ENCODE results near the gene EXO5.
"Not testable (repeated sequence)": the region's sequence is repeated elsewhere in the genome, so short reads cannot be mapped to it uniquely, and the experiment has no call there.

The EXO5 gene

GRCh38 chr1:40553017-40553416, 44.5 kb downstream of the EXO5 start:
- no peak for DNase-seq (ENCODE audit: low read depth)
- no peak for TF ChIP-seq CTCF (conservative IDR thresholded peaks at IDR 0.05; ENCODE audit: low read length)
- no peak overlapping the region for H3K4me3 ChIP-seq (ENCODE audit: low read length)

GRCh38 chr1:40554807-40555206, 46.2 kb downstream of the EXO5 start:
- DNase-seq (ENCODE audit: low read depth); H3K4me3 ChIP-seq (ENCODE audit: low read length): not testable (repeated sequence)

- no peak for DNase-seq (ENCODE audit: low read depth)
- no peak for TF ChIP-seq CTCF (conservative IDR thresholded peaks at IDR 0.05; ENCODE audit: low read length)
- H3K4me3 ChIP-seq (ENCODE audit: low read length): no peak overlapping the region
These were observed 47.6 kb downstream of the EXO5 start for GRCh38 chr1:40556121-40556520.

GRCh38 chr1:40558241-40558640, 49.7 kb downstream of the EXO5 start:
- not testable (repeated sequence) for DNase-seq (ENCODE audit: low read depth); H3K4me3 ChIP-seq (ENCODE audit: low read length)

- no peak for DNase-seq (ENCODE audit: low read depth)
- H3K4me3 ChIP-seq (ENCODE audit: low read length): no peak overlapping the region
- TF ChIP-seq CTCF (conservative IDR thresholded peaks at IDR 0.05; ENCODE audit: low read length): no peak
These were observed 53.6 kb downstream of the EXO5 start for GRCh38 chr1:40562185-40562584.

- no peak overlapping the region for H3K4me3 ChIP-seq (ENCODE audit: low read length)
- DNase-seq (ENCODE audit: low read depth): no peak
- no peak for TF ChIP-seq CTCF (conservative IDR thresholded peaks at IDR 0.05; ENCODE audit: low read length)
These were observed 54.7 kb downstream of the EXO5 start for GRCh38 chr1:40563266-40563665.

GRCh38 chr1:40564506-40564905, 55.9 kb downstream of the EXO5 start:
- H3K4me3 ChIP-seq (ENCODE audit: low read length): no peak overlapping the region
- no peak for DNase-seq (ENCODE audit: low read depth)
- TF ChIP-seq CTCF (conservative IDR thresholded peaks at IDR 0.05; ENCODE audit: low read length): no peak

- DNase-seq (ENCODE audit: low read depth): no peak
- no peak for TF ChIP-seq CTCF (conservative IDR thresholded peaks at IDR 0.05; ENCODE audit: low read length)
- H3K4me3 ChIP-seq (ENCODE audit: low read length): no peak overlapping the region
These were observed 56.3 kb downstream of the EXO5 start for GRCh38 chr1:40564913-40565312.
